Measurements from ENCODE around the gene ASIC3.
"Not testable (repeated sequence)": the region's sequence is repeated elsewhere in the genome, so short reads cannot be mapped to it uniquely, and the experiment has no call there.

The ASIC3 gene

GRCh38 chr7:151035026-151035717 lies 13.2 kb upstream of the ASIC3 start:
- no peak for TF ChIP-seq CTCF (IDR thresholded peaks at IDR 0.05; ENCODE audit: low read depth, low read length)
- H3K4me3 ChIP-seq (ENCODE audit: low read depth, low read length) = no peak overlapping the region

DNA sequence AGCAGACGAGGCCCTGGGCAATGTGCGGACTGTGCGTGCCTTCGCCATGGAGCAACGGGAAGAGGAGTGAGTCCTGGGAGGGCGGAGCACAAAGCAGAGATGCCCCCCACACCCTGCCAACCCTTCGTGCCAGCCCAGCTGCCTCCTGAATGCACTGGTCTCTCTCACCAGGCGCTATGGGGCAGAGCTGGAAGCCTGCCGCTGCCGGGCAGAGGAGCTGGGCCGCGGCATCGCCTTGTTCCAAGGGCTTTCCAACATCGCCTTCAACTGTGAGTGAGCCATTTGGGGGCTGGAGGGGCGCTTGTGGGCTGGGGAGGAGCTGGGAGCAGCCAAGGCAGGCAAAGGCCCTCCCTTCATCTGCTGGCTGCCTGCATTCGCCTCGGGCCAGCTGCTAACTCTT lies 12.4 kb upstream of the ASIC3 start:
- H3K4me3 ChIP-seq (ENCODE audit: low read depth, low read length) = no peak overlapping the region
- TF ChIP-seq CTCF (IDR thresholded peaks at IDR 0.05; ENCODE audit: low read depth, low read length) = no peak

- TF ChIP-seq CTCF (IDR thresholded peaks at IDR 0.05; ENCODE audit: low read depth, low read length) = no peak
- H3K4me3 ChIP-seq (ENCODE audit: low read depth, low read length) = no peak overlapping the region
Observed at GRCh38 chr7:151038951-151039849, 9.1 kb upstream of the ASIC3 start.

DNA sequence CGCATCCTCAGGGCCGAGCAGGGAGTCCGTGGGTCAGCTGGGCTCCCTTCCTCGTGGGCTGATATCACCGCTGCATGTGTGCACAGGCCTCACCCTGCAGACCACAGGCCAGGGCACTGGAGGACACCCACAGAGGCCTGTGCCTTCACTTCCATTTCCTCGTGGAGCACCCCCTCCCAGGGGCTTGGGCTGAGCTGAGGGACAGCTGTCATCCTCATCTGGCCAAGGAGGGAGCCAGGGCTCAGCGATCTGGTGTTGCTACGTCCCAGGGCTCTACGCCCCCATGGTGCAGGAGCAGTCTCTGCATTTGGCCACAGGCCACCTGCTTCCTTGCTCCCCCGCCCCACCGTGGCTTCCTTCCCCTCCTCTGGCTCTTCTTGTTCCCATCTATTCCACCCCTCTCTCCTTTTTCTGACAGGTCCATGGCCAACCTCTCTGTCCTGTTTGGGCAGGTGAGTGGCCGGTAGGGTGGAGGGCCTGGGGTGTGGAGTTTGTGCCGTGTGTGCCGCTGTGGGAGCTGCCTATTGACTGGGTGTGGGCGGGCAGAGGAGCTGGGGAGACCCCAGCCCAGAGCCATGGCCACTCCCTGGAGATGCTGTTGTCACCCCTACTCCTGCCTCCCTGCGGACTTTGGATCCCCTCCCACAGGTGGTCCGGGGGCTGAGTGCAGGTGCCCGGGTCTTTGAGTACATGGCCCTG lies 8.3 kb upstream of the ASIC3 start:
- H3K4me3 ChIP-seq (ENCODE audit: low read depth, low read length) = no peak overlapping the region
- TF ChIP-seq CTCF (IDR thresholded peaks at IDR 0.05; ENCODE audit: low read depth, low read length) = no peak

GRCh38 chr7:151040616-151041375 lies 7.5 kb upstream of the ASIC3 start:
- TF ChIP-seq CTCF (IDR thresholded peaks at IDR 0.05; ENCODE audit: low read depth, low read length) = no peak

DNA sequence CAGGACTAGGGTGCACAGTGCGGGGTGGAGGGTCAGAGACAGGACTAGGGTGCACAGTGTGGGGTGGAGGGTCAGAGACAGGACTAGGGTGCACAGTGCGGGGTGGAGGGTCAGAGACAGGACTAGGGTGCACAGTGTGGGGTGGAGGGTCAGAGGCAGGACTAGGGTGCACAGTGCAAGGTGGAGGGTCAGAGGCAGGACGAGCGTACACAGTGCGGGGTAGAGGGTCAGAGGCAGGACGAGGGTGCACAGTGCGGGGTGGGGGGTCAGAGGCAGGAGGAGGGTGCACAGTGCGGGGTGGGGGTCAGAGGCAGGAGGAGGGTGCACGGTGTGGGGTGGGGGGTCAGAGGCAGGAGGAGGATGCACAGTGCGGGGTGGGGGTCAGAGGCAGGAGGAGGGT lies 4.9 kb upstream of the ASIC3 start:
- H3K4me3 ChIP-seq (ENCODE audit: low read depth, low read length) = not testable (repeated sequence)

More at GRCh38 chr7:151040616-151041375, 7.5 kb upstream of the ASIC3 start:
- H3K4me3 ChIP-seq (ENCODE audit: low read depth, low read length) = no peak overlapping the region

DNA sequence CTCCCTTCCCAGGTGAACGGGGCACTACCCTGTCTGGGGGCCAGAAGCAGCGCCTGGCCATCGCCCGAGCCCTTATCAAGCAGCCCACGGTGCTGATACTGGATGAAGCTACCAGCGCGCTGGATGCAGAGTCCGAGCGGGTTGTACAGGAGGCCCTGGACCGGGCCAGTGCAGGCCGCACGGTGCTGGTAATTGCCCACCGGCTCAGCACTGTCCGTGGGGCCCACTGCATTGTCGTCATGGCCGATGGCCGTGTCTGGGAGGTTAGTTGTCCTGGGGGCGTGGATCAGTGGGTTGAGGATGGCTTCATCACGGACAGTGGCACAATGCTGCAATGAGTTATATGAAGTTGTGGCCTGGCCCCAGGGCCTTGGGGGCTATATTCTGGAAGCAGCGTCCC lies 4.4 kb upstream of the ASIC3 start:
- H3K4me3 ChIP-seq (ENCODE audit: low read depth, low read length) = no peak overlapping the region
- TF ChIP-seq CTCF (IDR thresholded peaks at IDR 0.05; ENCODE audit: low read depth, low read length) = no peak
